IgD-negative memory B cell (primary cell): ENCODE measurements around the gene GNAO1. TPM values are rescaled to one million over a fixed set of nuclear protein-coding genes. Genes with fewer than 3 reads are reported as not detected.

Experiments
- H3K27ac Mint-ChIP-seq, 3 donors: one replicate each; pipeline ENCODE4 v1.8.0; 2020 to 2022; ENCODE audit warnings: mild to moderate bottlenecking in 3 of 3, mixed read lengths in 3 of 3, moderate library complexity in 1 of 3
- H3K27me3 Mint-ChIP-seq: one replicate; pipeline ENCODE4 v1.8.0; 2021; ENCODE audit warnings: mixed read lengths
- H3K36me3 Mint-ChIP-seq: one replicate; pipeline ENCODE4 v1.8.0; 2020; ENCODE audit warnings: mild to moderate bottlenecking, mixed read lengths
- H3K4me1 Mint-ChIP-seq, 3 donors: one replicate each; pipeline ENCODE4 v1.8.0; 2020 to 2022; ENCODE audit warnings: mixed read lengths in 3 of 3, mild to moderate bottlenecking in 1 of 3
- H3K4me3 Mint-ChIP-seq, 4 donors: one replicate each; pipeline ENCODE4 v1.8.0; 2020 to 2022; ENCODE audit warnings: mild to moderate bottlenecking in 4 of 4, mixed read lengths in 4 of 4, moderate library complexity in 3 of 4
- H3K9me3 Mint-ChIP-seq, 3 donors: one replicate each; pipeline ENCODE4 v1.8.0; 2020 to 2021; ENCODE audit warnings: mixed read lengths in 3 of 3, mild to moderate bottlenecking in 1 of 3
- polyA plus RNA-seq: library from polyadenylated mRNA; unstranded; fragments of 300-500 nt; fragmentation: Illumina TruSeq; gene quantifications from one replicate; pipeline ENCODE4 v1.2.3, GENCODE V29; 2021

The GNAO1 gene
- polyA plus RNA-seq, 1 donor from 2014 or later = 0.58 TPM

DNA sequence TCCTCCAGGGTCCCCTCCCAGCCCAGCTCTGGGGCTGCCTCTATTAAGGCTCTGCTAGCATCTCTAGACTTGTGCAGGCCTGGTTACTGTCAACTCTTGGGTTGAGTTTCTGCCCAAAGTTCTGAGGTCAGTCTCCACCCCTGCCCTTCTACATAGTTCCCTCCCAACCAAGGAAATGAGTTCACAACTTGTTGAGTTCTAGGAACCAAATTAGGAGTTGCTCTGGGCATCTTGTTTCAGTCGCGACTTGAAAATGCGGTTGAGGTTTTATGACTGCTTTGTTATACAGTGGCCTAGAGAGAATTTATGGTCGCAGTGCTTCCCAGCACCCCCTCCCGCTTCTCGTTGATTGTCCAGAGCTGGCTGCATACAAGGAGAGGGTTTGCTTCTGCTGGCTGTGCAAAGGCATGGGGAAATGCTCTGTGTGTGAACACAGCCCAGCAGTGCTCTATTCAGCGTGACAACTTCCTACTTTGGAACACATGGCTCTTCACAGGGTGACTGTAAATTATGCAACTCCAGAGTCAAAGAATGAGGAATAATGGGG lies 20.2 kb downstream of the GNAO1 start:
- Mint-ChIP-seq H3K27ac (no peak overlapping the region), H3K36me3 (no peaks in the 10 kb centered on the region), H3K4me3 (no peak overlapping the region), H3K4me1 (no peaks in the 10 kb centered on the region), H3K27me3 (peaks cover 11% of the 10 kb centered on the region), H3K9me3 (no peaks in the 10 kb centered on the region)

DNA sequence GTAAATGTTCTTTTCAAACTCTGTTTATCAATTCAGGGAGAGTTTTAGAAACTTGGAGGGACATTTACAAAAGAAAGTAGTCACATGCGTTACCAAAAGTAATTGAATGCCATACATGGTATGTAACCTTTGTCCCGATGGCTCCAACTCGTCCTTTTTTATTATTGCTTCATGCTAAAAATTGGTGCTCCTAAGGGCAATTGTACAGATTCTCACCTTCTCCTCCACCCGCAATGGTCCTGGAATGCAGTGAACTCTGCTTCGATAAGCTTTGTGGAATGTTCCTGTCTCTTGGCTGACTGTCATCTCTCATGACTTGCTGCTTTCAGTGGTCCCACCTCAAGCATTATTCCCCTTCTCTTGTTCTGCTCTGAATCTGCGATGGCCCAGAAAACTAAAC lies 20.9 kb downstream of the GNAO1 start:
- no peaks in the 10 kb centered on the region for H3K36me3 Mint-ChIP-seq
- H3K27ac Mint-ChIP-seq = no peak overlapping the region
- H3K27me3 Mint-ChIP-seq = peaks cover 11% of the 10 kb centered on the region
- no peaks in the 10 kb centered on the region for H3K4me1 Mint-ChIP-seq
- no peaks in the 10 kb centered on the region for H3K9me3 Mint-ChIP-seq
- no peak overlapping the region for H3K4me3 Mint-ChIP-seq

GRCh38 chr16:56221995-56222394 lies 30.7 kb downstream of the GNAO1 start:
- Mint-ChIP-seq H3K27me3 (peaks cover 10% of the 10 kb centered on the region), H3K27ac (no peak overlapping the region), H3K36me3 (no peaks in the 10 kb centered on the region), H3K4me1 (peaks cover 5 to 14% (median 12%) of the 10 kb centered on the region in 3 donors), H3K4me3 (no peak overlapping the region), H3K9me3 (peaks cover 0 to 2% (median 0%) of the 10 kb centered on the region in 3 donors)

DNA sequence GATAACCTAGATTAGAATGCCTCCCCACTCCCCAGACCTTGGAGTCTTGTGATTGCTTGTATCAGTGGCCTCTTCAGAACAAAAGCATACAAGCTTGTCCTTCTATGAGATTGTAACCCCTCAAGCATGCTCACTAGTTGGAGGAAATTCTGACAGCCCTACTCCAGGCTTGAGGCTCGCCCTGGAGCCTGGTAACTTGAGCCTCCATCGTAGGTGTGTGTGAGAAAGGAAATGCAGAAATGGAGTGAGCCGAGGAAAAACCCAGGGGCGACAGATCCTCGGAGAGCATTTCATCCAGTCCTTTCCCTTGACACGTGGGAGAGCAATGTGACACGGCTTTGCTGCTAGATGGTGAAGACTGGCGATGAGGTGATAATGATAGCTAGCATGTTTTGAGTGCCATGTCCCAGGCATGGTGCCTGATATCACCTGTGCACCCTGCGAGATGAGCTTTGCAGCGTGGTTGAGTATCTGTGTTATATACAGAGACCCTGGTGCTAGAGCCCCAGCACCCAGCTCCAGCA lies 31.2 kb downstream of the GNAO1 start:
- peaks cover 10 to 18% (median 15%) of the 10 kb centered on the region in 3 donors for H3K4me1 Mint-ChIP-seq
- H3K4me3 Mint-ChIP-seq = no peak overlapping the region
- peaks cover 10% of the 10 kb centered on the region for H3K27me3 Mint-ChIP-seq
- H3K36me3 Mint-ChIP-seq = no peaks in the 10 kb centered on the region
- peaks cover 0 to 2% (median 0%) of the 10 kb centered on the region in 3 donors for H3K9me3 Mint-ChIP-seq
- H3K27ac Mint-ChIP-seq = no peak overlapping the region

DNA sequence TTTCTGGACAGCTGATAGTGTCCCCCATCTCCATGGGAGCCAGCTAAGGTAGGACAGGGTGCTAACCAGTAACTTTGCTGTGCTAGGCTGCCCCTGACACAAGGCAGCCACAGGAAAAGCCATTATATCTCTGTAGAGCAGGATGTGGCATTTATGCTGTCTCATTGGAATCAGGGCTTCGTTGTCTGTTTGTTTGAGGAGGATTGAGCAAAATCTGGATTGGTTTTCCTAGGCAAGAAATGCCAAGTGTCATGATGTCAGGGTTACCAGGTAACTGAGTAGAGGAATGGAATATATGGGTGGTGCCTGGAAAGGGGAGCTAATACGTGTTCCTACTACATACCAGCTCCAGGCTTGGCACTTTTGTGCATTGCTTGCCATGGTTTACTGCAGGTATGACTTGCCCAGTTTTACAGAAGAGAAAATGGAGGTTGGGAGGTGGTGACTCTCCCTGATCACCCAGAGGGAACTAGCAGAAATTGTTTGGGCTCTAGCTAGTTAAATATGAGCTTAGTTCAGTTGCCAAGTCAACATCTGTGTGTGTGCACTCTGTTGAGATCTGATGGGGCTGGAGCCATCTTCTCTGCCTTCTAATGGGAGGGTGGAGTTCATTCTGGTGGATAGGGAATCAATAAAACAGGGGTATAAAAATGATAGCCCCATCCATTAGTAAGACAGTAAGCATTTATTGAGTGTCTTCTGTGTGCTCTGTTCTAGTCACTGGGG lies 33.9 kb downstream of the GNAO1 start:
- Mint-ChIP-seq H3K4me3 (no peak overlapping the region), H3K9me3 (peaks cover 0 to 2% (median 0%) of the 10 kb centered on the region in 3 donors), H3K27ac (peak overlapping the region in 1 of 3 donors; percentile 60), H3K36me3 (no peaks in the 10 kb centered on the region), H3K4me1 (peaks cover 13 to 18% (median 15%) of the 10 kb centered on the region in 3 donors), H3K27me3 (peaks cover 6% of the 10 kb centered on the region)

GRCh38 chr16:56226187-56226586 lies 34.9 kb downstream of the GNAO1 start:
- Mint-ChIP-seq H3K36me3 (no peaks in the 10 kb centered on the region), H3K27me3 (peaks cover 4% of the 10 kb centered on the region), H3K9me3 (peaks cover 0 to 2% (median 0%) of the 10 kb centered on the region in 3 donors), H3K4me3 (no peak overlapping the region), H3K4me1 (peaks cover 13 to 18% (median 16%) of the 10 kb centered on the region in 3 donors), H3K27ac (peak overlapping the region in 2 of 3 donors; percentile 60 to 74)

GRCh38 chr16:56226845-56227525 lies 35.7 kb downstream of the GNAO1 start:
- no peaks in the 10 kb centered on the region for H3K36me3 Mint-ChIP-seq
- no peaks in the 10 kb centered on the region for H3K27me3 Mint-ChIP-seq
- peak overlapping the region in 2 of 4 donors; percentile 45 to 93 for H3K4me3 Mint-ChIP-seq
- H3K27ac Mint-ChIP-seq = peak overlapping the region in 2 of 3 donors; percentile 21 to 70
- H3K9me3 Mint-ChIP-seq = peaks cover 0 to 2% (median 0%) of the 10 kb centered on the region in 3 donors
- peaks cover 13 to 19% (median 18%) of the 10 kb centered on the region in 3 donors for H3K4me1 Mint-ChIP-seq

DNA sequence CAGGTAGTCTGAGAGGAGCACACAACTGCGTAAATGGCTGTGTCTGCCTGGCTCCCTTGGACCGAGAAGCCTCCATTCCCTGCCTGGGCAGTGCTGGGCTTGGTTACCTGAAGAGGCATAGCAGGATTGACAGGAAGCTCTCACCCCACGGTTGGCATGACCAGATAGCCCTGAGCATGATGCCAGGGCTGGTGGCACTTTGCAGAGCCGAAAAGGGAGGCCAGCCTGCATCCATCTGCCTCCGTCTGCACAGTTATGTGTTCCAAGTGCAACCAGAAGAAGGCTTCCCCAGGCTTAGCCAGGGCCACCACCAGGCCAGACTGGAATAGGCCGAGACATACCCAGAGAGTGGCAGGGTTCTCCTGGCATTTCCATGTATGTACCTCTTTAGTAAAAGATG lies 36.6 kb downstream of the GNAO1 start:
- no peak overlapping the region for H3K27ac Mint-ChIP-seq
- no peak overlapping the region for H3K4me3 Mint-ChIP-seq
- peaks cover 0 to 2% (median 0%) of the 10 kb centered on the region in 3 donors for H3K9me3 Mint-ChIP-seq
- peaks cover 13 to 19% (median 18%) of the 10 kb centered on the region in 3 donors for H3K4me1 Mint-ChIP-seq
- H3K36me3 Mint-ChIP-seq = no peaks in the 10 kb centered on the region
- no peaks in the 10 kb centered on the region for H3K27me3 Mint-ChIP-seq

DNA sequence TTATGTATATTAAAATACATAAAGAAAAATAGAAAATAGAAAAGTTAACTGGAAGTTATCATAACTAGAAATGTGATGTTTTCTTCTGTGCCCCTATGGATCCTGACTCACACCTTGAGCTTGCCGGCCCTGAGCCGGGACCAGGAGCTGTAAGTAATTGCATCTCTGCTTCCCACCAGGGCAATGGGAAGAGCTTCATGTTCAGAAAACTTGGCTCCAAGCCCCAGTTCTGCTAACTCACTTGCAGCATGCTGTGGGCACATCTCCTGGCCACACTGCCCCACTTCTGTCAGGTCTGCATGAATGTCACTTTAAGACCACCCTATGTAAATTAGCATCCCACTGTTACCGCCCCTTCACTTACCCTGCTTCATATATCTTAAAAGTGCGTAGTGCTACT lies 37.2 kb downstream of the GNAO1 start:
- H3K4me3 Mint-ChIP-seq = no peak overlapping the region

DNA sequence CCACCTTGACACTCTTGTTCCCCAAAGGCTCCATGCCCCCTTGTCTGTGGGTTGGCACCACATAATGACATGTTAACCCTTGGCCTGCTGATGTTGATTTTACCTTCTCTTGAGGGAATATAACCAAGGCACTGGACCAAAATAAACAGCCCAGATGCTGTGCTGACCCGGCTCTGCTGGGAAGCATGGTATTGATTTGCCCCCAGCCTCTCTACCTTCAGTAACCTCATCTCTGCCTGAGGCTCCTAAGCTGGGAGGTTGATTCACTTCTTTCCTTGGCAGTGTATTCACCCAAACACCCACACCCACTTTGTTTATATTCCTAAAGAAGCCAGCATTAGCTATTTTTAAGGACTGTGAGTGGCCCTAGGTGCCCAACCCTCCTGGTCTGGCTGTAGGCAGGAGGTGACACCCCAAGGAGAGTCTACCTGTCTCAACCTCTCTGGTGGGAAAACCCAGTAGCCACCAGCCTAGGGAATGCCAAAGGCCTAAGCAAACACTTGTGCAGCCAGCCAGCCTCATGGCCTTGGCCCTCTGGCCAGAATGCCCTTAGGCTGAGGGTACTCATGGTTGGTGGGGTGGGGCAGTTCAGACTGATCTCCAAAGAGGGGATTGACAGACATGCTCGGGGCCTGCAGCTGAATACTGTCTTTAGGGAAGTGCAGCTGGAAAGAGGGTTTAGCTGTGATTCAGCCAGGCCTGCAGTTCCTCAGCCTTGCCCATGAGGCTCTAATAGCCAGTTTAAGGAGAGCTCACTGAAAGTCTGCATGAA lies 42.7 kb downstream of the GNAO1 start:
- H3K27ac Mint-ChIP-seq = no peak overlapping the region
- H3K4me3 Mint-ChIP-seq = no peak overlapping the region
- H3K9me3 Mint-ChIP-seq = no peaks in the 10 kb centered on the region
- H3K27me3 Mint-ChIP-seq = peaks cover 3% of the 10 kb centered on the region
- H3K4me1 Mint-ChIP-seq = peaks cover 0 to 4% (median 0%) of the 10 kb centered on the region in 3 donors
- no peaks in the 10 kb centered on the region for H3K36me3 Mint-ChIP-seq

More for the DNA sequence above, 37.2 kb downstream of the GNAO1 start:
- Mint-ChIP-seq H3K27ac (no peak overlapping the region), H3K4me1 (peaks cover 13 to 19% (median 18%) of the 10 kb centered on the region in 3 donors), H3K27me3 (no peaks in the 10 kb centered on the region), H3K9me3 (peaks cover 0 to 2% (median 0%) of the 10 kb centered on the region in 3 donors), H3K36me3 (no peaks in the 10 kb centered on the region)

- H3K36me3 Mint-ChIP-seq = no peaks in the 10 kb centered on the region
- no peaks in the 10 kb centered on the region for H3K9me3 Mint-ChIP-seq
- no peak overlapping the region for H3K27ac Mint-ChIP-seq
- H3K27me3 Mint-ChIP-seq = peaks cover 3% of the 10 kb centered on the region
- H3K4me1 Mint-ChIP-seq = peaks cover 0 to 4% (median 0%) of the 10 kb centered on the region in 3 donors
- no peak overlapping the region for H3K4me3 Mint-ChIP-seq
Measured at GRCh38 chr16:56234737-56235136, 43.4 kb downstream of the GNAO1 start.

DNA sequence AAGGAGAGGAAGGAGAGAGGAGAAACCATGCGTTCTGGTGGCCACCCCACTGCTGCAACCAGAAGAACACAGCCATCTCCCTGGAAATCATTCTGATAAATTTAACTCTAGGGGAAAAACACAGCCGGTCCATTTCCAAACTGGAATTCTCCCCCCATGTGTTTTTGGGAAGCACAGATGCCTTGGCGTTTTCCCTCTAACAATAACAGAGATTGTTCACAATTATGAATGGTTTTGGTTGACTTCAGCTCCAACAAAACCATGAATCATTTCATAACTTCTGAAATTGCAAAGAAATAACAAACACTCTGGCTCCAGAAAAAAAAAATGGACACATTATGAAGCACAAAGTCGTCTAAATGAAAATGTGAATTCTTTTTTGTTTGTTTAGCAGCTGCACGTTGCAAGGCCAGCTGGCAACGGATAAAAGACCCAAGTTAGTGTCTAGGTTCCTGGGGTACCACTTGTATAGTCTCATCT lies 46.2 kb downstream of the GNAO1 start:
- no peak overlapping the region for H3K27ac Mint-ChIP-seq
- no peak overlapping the region for H3K4me3 Mint-ChIP-seq
- peaks cover 3% of the 10 kb centered on the region for H3K27me3 Mint-ChIP-seq
- H3K4me1 Mint-ChIP-seq = no peaks in the 10 kb centered on the region
- no peaks in the 10 kb centered on the region for H3K9me3 Mint-ChIP-seq
- H3K36me3 Mint-ChIP-seq = no peaks in the 10 kb centered on the region

- H3K4me3 Mint-ChIP-seq = no peak overlapping the region
- no peak overlapping the region for H3K27ac Mint-ChIP-seq
- peaks cover 3% of the 10 kb centered on the region for H3K27me3 Mint-ChIP-seq
- H3K36me3 Mint-ChIP-seq = no peaks in the 10 kb centered on the region
- no peaks in the 10 kb centered on the region for H3K9me3 Mint-ChIP-seq
- no peaks in the 10 kb centered on the region for H3K4me1 Mint-ChIP-seq
Measured at GRCh38 chr16:56238188-56238587, 46.9 kb downstream of the GNAO1 start.

GRCh38 chr16:56241596-56241995 lies 50.3 kb downstream of the GNAO1 start:
- H3K9me3 Mint-ChIP-seq = no peaks in the 10 kb centered on the region
- no peak overlapping the region for H3K27ac Mint-ChIP-seq
- no peaks in the 10 kb centered on the region for H3K4me1 Mint-ChIP-seq
- H3K4me3 Mint-ChIP-seq = no peak overlapping the region
- peaks cover 3% of the 10 kb centered on the region for H3K27me3 Mint-ChIP-seq
- no peaks in the 10 kb centered on the region for H3K36me3 Mint-ChIP-seq
